Measurements from ENCODE around the gene NOTCH1.

The NOTCH1 gene

GRCh38 chr9:136499071-136499934, 46.5 kb downstream of the NOTCH1 start:
- no peak for DNase-seq

- DNase-seq: no peak
Measured at GRCh38 chr9:136497916-136498695, 47.7 kb downstream of the NOTCH1 start.

GRCh38 chr9:136496801-136497620, 48.8 kb downstream of the NOTCH1 start:
- DNase-seq: no peak

GRCh38 chr9:136496181-136496580, 49.7 kb downstream of the NOTCH1 start:
- no peak for DNase-seq

GRCh38 chr9:136495238-136495800, 50.5 kb downstream of the NOTCH1 start:
- no peak for DNase-seq

GRCh38 chr9:136494531-136495215, 51.2 kb downstream of the NOTCH1 start:
- no peak for DNase-seq

- DNase-seq: no peak
Measured at GRCh38 chr9:136494012-136494411, 51.8 kb downstream of the NOTCH1 start.

- no peak for DNase-seq
Measured at GRCh38 chr9:136493567-136493971, 52.3 kb downstream of the NOTCH1 start.

GRCh38 chr9:136492978-136493522, 52.8 kb downstream of the NOTCH1 start:
- DNase-seq: no peak

GRCh38 chr9:136489731-136490130, 56.1 kb downstream of the NOTCH1 start:
- DNase-seq: no peak

GRCh38 chr9:136488247-136489214, 57.3 kb downstream of the NOTCH1 start:
- DNase-seq: peak; percentile 77

- no peak for DNase-seq
Measured at GRCh38 chr9:136487672-136488071, 58.2 kb downstream of the NOTCH1 start.

GRCh38 chr9:136486823-136487620, 58.8 kb downstream of the NOTCH1 start:
- no peak for DNase-seq

GRCh38 chr9:136486131-136486530, 59.7 kb downstream of the NOTCH1 start:
- no peak for DNase-seq

- peak; percentile 89 for DNase-seq
Measured at GRCh38 chr9:136485049-136486045, 60.5 kb downstream of the NOTCH1 start.

- no peak for DNase-seq
Measured at GRCh38 chr9:136484153-136485048, 61.4 kb downstream of the NOTCH1 start.

GRCh38 chr9:136483589-136484152, 62.2 kb downstream of the NOTCH1 start:
- DNase-seq: peak; percentile 97

Data from femur (tissue), 1 donor.